ENCODE results near the gene TP53.

The TP53 gene

GRCh38 chr17:7706631-7707354 is 19.5 kb upstream of the TP53 start:
- no peak for DNase-seq (ENCODE audit: low read depth, low spot score)

- peak; percentile 24 for DNase-seq (ENCODE audit: low read depth, low spot score)
Observed at GRCh38 chr17:7705269-7706255, 18.3 kb upstream of the TP53 start.

GRCh38 chr17:7704601-7705268 is 17.4 kb upstream of the TP53 start, which contains the start of gene EFNB3:
EFNB3 (plus strand) TSS chr17:7705202; CDS start chr17:7705599, 397 bp downstream.
- peak; percentile 79 for DNase-seq (ENCODE audit: low read depth, low spot score)

- peak; percentile 80 for DNase-seq (ENCODE audit: low read depth, low spot score)
Observed at GRCh38 chr17:7703584-7704479, 16.5 kb upstream of the TP53 start.

GRCh38 chr17:7702776-7703175 is 15.5 kb upstream of the TP53 start:
- no peak for DNase-seq (ENCODE audit: low read depth, low spot score)

GRCh38 chr17:7701681-7702080 is 14.4 kb upstream of the TP53 start:
- no peak for DNase-seq (ENCODE audit: low read depth, low spot score)

GRCh38 chr17:7700510-7700909 is 13.2 kb upstream of the TP53 start:
- no peak for DNase-seq (ENCODE audit: low read depth, low spot score)

GRCh38 chr17:7697828-7698588 is 10.7 kb upstream of the TP53 start:
- DNase-seq (ENCODE audit: low read depth, low spot score): no peak

- no peak for DNase-seq (ENCODE audit: low read depth, low spot score)
Observed at GRCh38 chr17:7695586-7695985, 8.3 kb upstream of the TP53 start.

- no peak for DNase-seq (ENCODE audit: low read depth, low spot score)
Observed at GRCh38 chr17:7688808-7689316, 1.6 kb upstream of the TP53 start.

GRCh38 chr17:7687908-7688807 is 868 bp upstream of the TP53 start, which contains the start of gene WRAP53:
WRAP53 (plus strand) TSS chr17:7688477; CDS start chr17:7688649, 172 bp downstream.
- peak; percentile 100 for DNase-seq (ENCODE audit: low read depth, low spot score)

- DNase-seq (ENCODE audit: low read depth, low spot score): peak; percentile 92
Observed at GRCh38 chr17:7686222-7687071, 843 bp downstream of the TP53 start.

GRCh38 chr17:7685533-7686221 is 1.6 kb downstream of the TP53 start:
- peak; percentile 96 for DNase-seq (ENCODE audit: low read depth, low spot score)

- peak; percentile 14 for DNase-seq (ENCODE audit: low read depth, low spot score)
Observed at GRCh38 chr17:7684851-7685532, 2.3 kb downstream of the TP53 start.

GRCh38 chr17:7677388-7678067 is 9.8 kb downstream of the TP53 start:
- no peak for DNase-seq (ENCODE audit: low read depth, low spot score)

GRCh38 chr17:7676533-7676932 is 10.8 kb downstream of the TP53 start:
- DNase-seq (ENCODE audit: low read depth, low spot score): peak; percentile 37
